HPDE6-E6E7 (cell line): ENCODE results near the gene CCDC39.

Source experiments
- DNase-seq: peaks from one replicate; pipeline ENCODE4 v3.0.0; 2011; ENCODE audit warnings: missing footprints; ENCODE audit errors: extremely low spot score

Gene CCDC39

GRCh38 chr3:180679178-180680096 is at the start of gene CCDC39:
CCDC39 (minus strand) TSS chr3:180679489; CDS start chr3:180679380, 109 bp downstream.
- peak; percentile 57 for DNase-seq

- no peak for DNase-seq
Observed at GRCh38 chr3:180720012-180720411, 40.7 kb upstream of the CCDC39 start.

GRCh38 chr3:180707896-180708295 is 28.6 kb upstream of the CCDC39 start:
- DNase-seq = no peak

- no peak for DNase-seq
Observed at GRCh38 chr3:180705619-180706018, 26.3 kb upstream of the CCDC39 start.

GRCh38 chr3:180704532-180704931 is 25.2 kb upstream of the CCDC39 start:
- no peak for DNase-seq

- DNase-seq = no peak
Observed at GRCh38 chr3:180700941-180701340, 21.7 kb upstream of the CCDC39 start.

- DNase-seq = no peak
Observed at GRCh38 chr3:180698760-180699270, 19.5 kb upstream of the CCDC39 start.

GRCh38 chr3:180694321-180694720 is 15.0 kb upstream of the CCDC39 start:
- DNase-seq = no peak

GRCh38 chr3:180693656-180694055 is 14.4 kb upstream of the CCDC39 start:
- DNase-seq = no peak

- DNase-seq = no peak
Observed at GRCh38 chr3:180690061-180690460, 10.8 kb upstream of the CCDC39 start.

- no peak for DNase-seq
Observed at GRCh38 chr3:180684807-180685206, 5.5 kb upstream of the CCDC39 start.

- DNase-seq = no peak
Observed at GRCh38 chr3:180683816-180684215, 4.5 kb upstream of the CCDC39 start.

GRCh38 chr3:180680097-180680430 is 775 bp upstream of the CCDC39 start:
- DNase-seq = peak; percentile 36

GRCh38 chr3:180678231-180678630 is 1.1 kb downstream of the CCDC39 start:
- DNase-seq = no peak

- no peak for DNase-seq
Observed at GRCh38 chr3:180661444-180661843, 17.8 kb downstream of the CCDC39 start.

GRCh38 chr3:180657094-180657493 is 22.2 kb downstream of the CCDC39 start:
- no peak for DNase-seq

- no peak for DNase-seq
Observed at GRCh38 chr3:180656406-180656805, 22.9 kb downstream of the CCDC39 start.

GRCh38 chr3:180646187-180646790 is 33.0 kb downstream of the CCDC39 start:
- DNase-seq = no peak

- no peak for DNase-seq
Observed at GRCh38 chr3:180640987-180641386, 38.3 kb downstream of the CCDC39 start.

- no peak for DNase-seq
Observed at GRCh38 chr3:180633722-180634121, 45.6 kb downstream of the CCDC39 start.

GRCh38 chr3:180631317-180631716 is 48.0 kb downstream of the CCDC39 start:
- no peak for DNase-seq

GRCh38 chr3:180630371-180630770 is 48.9 kb downstream of the CCDC39 start:
- no peak for DNase-seq

GRCh38 chr3:180626844-180627243 is 52.4 kb downstream of the CCDC39 start:
- DNase-seq = no peak
